K562 (cell line): ENCODE data around the gene MTERF4. TPM values are rescaled to one million over a fixed set of nuclear protein-coding genes. Genes with fewer than 3 reads are reported as not detected.

Experiments
- ATAC-seq: fragments of 200-7000 bp; cut with Tn5 transposase; 3 replicates; pipeline ENCODE4 v1.9.1; 2020; ENCODE audit warnings: moderate library complexity
- BruUV-seq: library from RNA; stranded (reverse); fragments of 400-500 nt; replicated peaks from 2 replicates; lab custom pipeline; 2021; lab: Mats Ljungman, UMichigan
- CTCF ChIA-PET: fragments of 300-600 bp; formaldehyde crosslinking; extraction: SDS; loops from one replicate; lab custom pipeline; 2021; ENCODE audit warnings: low intra/inter-chr PET ratio; lab: Yijun Ruan, JAX
- POLR2A ChIA-PET: fragments of 300-600, 350-650 bp; sonication (Branson Sonifier 250); formaldehyde crosslinking; extraction: SDS; loops from one replicate; lab custom pipeline; 2021; ENCODE audit warnings: antibody characterized with exemption, inconsistent platforms; lab: Yijun Ruan, JAX
- DNase-seq, 4 experiments: peaks; one replicate each; pipeline versions ENCODE4 v3.0.0 to v3.0.0-alpha.2; 2011 to 2018; ENCODE audit warnings: low spot score in 3 of 4, mixed read lengths in 3 of 4; ENCODE audit errors: extremely low read depth in 1 of 4
- FAIRE-seq: peaks from 2 replicates; lab custom pipeline; 2011; peaks lifted over from hg19 to GRCh38; lab: Jason Lieb, UNC
- H2AFZ ChIP-seq: 2 replicates; pipeline ENCODE4 v1.6.0; 2011; ENCODE audit warnings: low read depth, low read length, control low read depth, inconsistent platforms
- H3K27ac ChIP-seq: fragments of 200-600 bp; 3 replicates; pipeline ENCODE4 v1.8.0; 2011; ENCODE audit warnings: low read depth, mild to moderate bottlenecking, control low read depth, inconsistent platforms, low read length, moderate library complexity, mixed read lengths; ENCODE audit errors: extremely low read depth
- H3K27me3 ChIP-seq, 2 experiments: fragments of 300-600 bp in 1 of 2; 2 replicates in 1 of 2; 3 replicates in 1 of 2; pipeline versions ENCODE4 v1.6.0 to v1.8.0; 2011; ENCODE audit warnings: inconsistent platforms in 2 of 2, low read length in 2 of 2, mild to moderate bottlenecking in 1 of 2, mixed read lengths in 1 of 2, moderate library complexity in 1 of 2; ENCODE audit not compliant: control insufficient read depth in 2 of 2, insufficient read depth in 2 of 2
- H3K36me3 ChIP-seq: fragments of 300-600 bp; 3 replicates; pipeline ENCODE4 v1.8.0; 2011; ENCODE audit warnings: mild to moderate bottlenecking, low read length, inconsistent platforms; ENCODE audit not compliant: control insufficient read depth, insufficient read depth
- H3K4me1 ChIP-seq, 2 experiments: fragments of 200-600 bp in 1 of 2; replicated peaks in 1 of 2; 2 replicates in 1 of 2; 3 replicates in 1 of 2; pipeline versions ENCODE4 v1.5.1 to v1.8.0; 2011; ENCODE audit warnings: inconsistent platforms in 2 of 2, low read length in 2 of 2, mild to moderate bottlenecking in 1 of 2, mixed read lengths in 1 of 2, moderate library complexity in 1 of 2; ENCODE audit not compliant: control insufficient read depth in 2 of 2, insufficient read depth in 2 of 2
- H3K4me2 ChIP-seq: 2 replicates; pipeline ENCODE4 v1.6.1; 2011; ENCODE audit warnings: low read length, control low read depth, inconsistent platforms, mixed read lengths; ENCODE audit not compliant: insufficient read depth
- H3K4me3 ChIP-seq: fragments of 200-600 bp; sonication (generic), shearing (Covaris generic); 2 replicates; pipeline ENCODE4 v1.5.1; 2016; ENCODE audit warnings: control low read depth, inconsistent platforms
- H3K79me2 ChIP-seq: fragments of 200-600 bp; 3 replicates; pipeline ENCODE4 v1.8.0; 2011; ENCODE audit warnings: low read length, inconsistent platforms; ENCODE audit not compliant: control insufficient read depth, insufficient read depth
- H3K9ac ChIP-seq, 2 experiments: 2 replicates each; pipeline versions ENCODE4 v1.6.0 to v1.6.1; 2011; ENCODE audit warnings: low read depth in 2 of 2, low read length in 2 of 2, control low read depth in 1 of 2, inconsistent platforms in 1 of 2, mild to moderate bottlenecking in 1 of 2, mixed read lengths in 1 of 2; ENCODE audit not compliant: insufficient read depth in 1 of 2
- H3K9me1 ChIP-seq: one replicate; pipeline ENCODE4 v1.6.0; 2011; ENCODE audit warnings: inconsistent platforms, mild to moderate bottlenecking, low read length, moderate library complexity; ENCODE audit not compliant: control insufficient read depth, insufficient read depth
- H3K9me3 ChIP-seq: replicated peaks from 2 replicates; pipeline ENCODE4 v1.5.1; 2011; ENCODE audit warnings: low read depth, low read length, inconsistent platforms; ENCODE audit not compliant: control insufficient read depth, insufficient read depth
- H4K20me1 ChIP-seq: replicated peaks from 2 replicates; pipeline ENCODE4 v1.6.1; 2011; ENCODE audit warnings: low read length, inconsistent platforms, mixed read lengths; ENCODE audit not compliant: control insufficient read depth, insufficient read depth
- GABPA ChIP-seq: fragments of 200-800 bp; sonication (Bioruptor generic); conservative IDR thresholded peaks from 2 replicates; pipeline ENCODE4 v1.6.1; 2016; ENCODE audit warnings: low read depth, missing genetic modification characterization, missing compliant biosample characterization
- SFPQ ChIP-seq: fragments of 200-400 bp; formaldehyde crosslinking; IDR thresholded peaks from 2 replicates; pipeline ENCODE4 v1.6.1; 2017; ENCODE audit warnings: mild to moderate bottlenecking, low read depth, low read length, moderate library complexity
- TARDBP ChIP-seq: fragments of 450-650 bp; IDR thresholded peaks from 2 replicates; pipeline ENCODE4 v1.6.1; 2016
- TSC22D4 ChIP-seq: fragments of 450-650 bp; IDR thresholded peaks from 2 replicates; pipeline ENCODE4 v1.6.1; 2016; ENCODE audit warnings: missing genetic modification characterization, missing biosample characterization, control low read depth
- ZNF511 ChIP-seq: sonication (generic); formaldehyde crosslinking; IDR thresholded peaks from 2 replicates; pipeline ENCODE4 v1.8.0; 2022; ENCODE audit warnings: mild to moderate bottlenecking, missing genetic modification reagents
- WGBS: fragments of 100-300 bp; shearing (Covaris generic); methylation state at CpG from one replicate; pipeline ENCODE4 v1.1.6; 2016; ENCODE audit warnings: low coverage, mixed read lengths; ENCODE audit not compliant: insufficient coverage; ENCODE audit errors: missing lambda C conversion rate; 5-methylcytosine and 5-hydroxymethylcytosine counted together
- in situ Hi-C: fragments of 300-500 bp; cut with MboI; formaldehyde crosslinking; loops from 4 replicates; pipeline ENCODE4 v1.15.0; 2018; ENCODE audit warnings: inconsistent platforms, mixed read lengths
- intact Hi-C: fragments of 100-400 bp; cut with micrococcal nuclease; formaldehyde crosslinking; loops from 2 replicates; pipeline ENCODE4 v1.14.2; 2022
- polyA plus RNA-seq, 8 experiments: library from polyadenylated mRNA; depleted of rRNA in 4 of 8; stranded (reverse) in 5 of 8; unstranded in 3 of 8; fragments of >200 nt; fragmentation: Nextera tagmentation in 2 of 8; fragmentation: Illumina TruSeq in 1 of 8; extraction: Ambion mirVana in 2 of 8; extraction: Trizol in 1 of 8; gene quantifications; 2 replicates each; pipeline versions ENCODE4 v1.2.1 to v1.2.3, GENCODE V29; 2011 to 2014; ENCODE audit warnings: inconsistent platforms in 1 of 8, missing spikeins in 1 of 8
- total RNA-seq, 7 experiments: library from RNA; depleted of rRNA in 6 of 7; stranded (reverse); fragments of >200 nt in 6 of 7; fragmentation: Illumina TruSeq in 2 of 7; extraction: Trizol in 2 of 7; gene quantifications; 2 replicates each; pipeline versions ENCODE4 v1.2.1 to v1.2.3, GENCODE V29; 2011 to 2021; ENCODE audit warnings: low replicate concordance in 1 of 7
- TF ChIP-seq, protein P1 (sequence below): fragments of 450-650 bp; formaldehyde crosslinking; conservative IDR thresholded peaks from 2 replicates; pipeline ENCODE4 v1.4.0; 2022; ENCODE audit warnings: mild to moderate bottlenecking, missing genetic modification characterization
- TF ChIP-seq, protein P2 (sequence below), 2 experiments: fragments of 450-650 bp in 1 of 2; IDR thresholded peaks; 2 replicates each; pipeline ENCODE4 v1.6.1; 2011 to 2017; ENCODE audit warnings: low read depth in 2 of 2, antibody characterized with exemption in 1 of 2, borderline replicate concordance in 1 of 2, low read length in 1 of 2, mild to moderate bottlenecking in 1 of 2, mixed read lengths in 1 of 2; ENCODE audit not compliant: control insufficient read depth in 1 of 2

Gene MTERF4
- total and polyA plus RNA-seq, 9 of the 15 experiments (the other 6 are each of a cell fraction or from before 2014, with no cell fraction given), result 15.3 to 29.6 (median 21.2) TPM

- no peak overlapping the region for H3K4me2 ChIP-seq
- intact Hi-C loops (no loop called here), in situ Hi-C loops (no loop called here)
- H3K4me1 ChIP-seq, result 0 out of 5 replicates have a peak, but pooled peaks cover 0 to 6% of the 10 kb centered on the region in 2 experiments
- no peaks in the 10 kb centered on the region for H3K79me2 ChIP-seq
- no peaks in the 10 kb centered on the region for H4K20me1 ChIP-seq
- ChIA-PET CTCF (no interaction called here), POLR2A (interaction anchor here (0.6 to 1.2 kb wide), 2 partner anchors 11 to 43 kb away, joined by 3 to 4 read pairs; no protein-coding TSS in a partner anchor)
- H3K9ac ChIP-seq, result no peak overlapping the region
- DNase-seq (no peak), ATAC-seq (no peak), FAIRE-seq (no peak)
- no peak overlapping the region for H3K27ac ChIP-seq
- no peak overlapping the region for H3K4me3 ChIP-seq
- no peaks in the 10 kb centered on the region for H3K27me3 ChIP-seq
- H2AFZ ChIP-seq, result no peak overlapping the region
- BruUV-seq, result no TSS peak
- no peaks in the 10 kb centered on the region for H3K9me3 ChIP-seq
- TF ChIP-seq, protein P1, sequence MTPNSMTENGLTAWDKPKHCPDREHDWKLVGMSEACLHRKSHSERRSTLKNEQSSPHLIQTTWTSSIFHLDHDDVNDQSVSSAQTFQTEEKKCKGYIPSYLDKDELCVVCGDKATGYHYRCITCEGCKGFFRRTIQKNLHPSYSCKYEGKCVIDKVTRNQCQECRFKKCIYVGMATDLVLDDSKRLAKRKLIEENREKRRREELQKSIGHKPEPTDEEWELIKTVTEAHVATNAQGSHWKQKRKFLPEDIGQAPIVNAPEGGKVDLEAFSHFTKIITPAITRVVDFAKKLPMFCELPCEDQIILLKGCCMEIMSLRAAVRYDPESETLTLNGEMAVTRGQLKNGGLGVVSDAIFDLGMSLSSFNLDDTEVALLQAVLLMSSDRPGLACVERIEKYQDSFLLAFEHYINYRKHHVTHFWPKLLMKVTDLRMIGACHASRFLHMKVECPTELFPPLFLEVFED, result no peak
- TF ChIP-seq, protein P2, sequence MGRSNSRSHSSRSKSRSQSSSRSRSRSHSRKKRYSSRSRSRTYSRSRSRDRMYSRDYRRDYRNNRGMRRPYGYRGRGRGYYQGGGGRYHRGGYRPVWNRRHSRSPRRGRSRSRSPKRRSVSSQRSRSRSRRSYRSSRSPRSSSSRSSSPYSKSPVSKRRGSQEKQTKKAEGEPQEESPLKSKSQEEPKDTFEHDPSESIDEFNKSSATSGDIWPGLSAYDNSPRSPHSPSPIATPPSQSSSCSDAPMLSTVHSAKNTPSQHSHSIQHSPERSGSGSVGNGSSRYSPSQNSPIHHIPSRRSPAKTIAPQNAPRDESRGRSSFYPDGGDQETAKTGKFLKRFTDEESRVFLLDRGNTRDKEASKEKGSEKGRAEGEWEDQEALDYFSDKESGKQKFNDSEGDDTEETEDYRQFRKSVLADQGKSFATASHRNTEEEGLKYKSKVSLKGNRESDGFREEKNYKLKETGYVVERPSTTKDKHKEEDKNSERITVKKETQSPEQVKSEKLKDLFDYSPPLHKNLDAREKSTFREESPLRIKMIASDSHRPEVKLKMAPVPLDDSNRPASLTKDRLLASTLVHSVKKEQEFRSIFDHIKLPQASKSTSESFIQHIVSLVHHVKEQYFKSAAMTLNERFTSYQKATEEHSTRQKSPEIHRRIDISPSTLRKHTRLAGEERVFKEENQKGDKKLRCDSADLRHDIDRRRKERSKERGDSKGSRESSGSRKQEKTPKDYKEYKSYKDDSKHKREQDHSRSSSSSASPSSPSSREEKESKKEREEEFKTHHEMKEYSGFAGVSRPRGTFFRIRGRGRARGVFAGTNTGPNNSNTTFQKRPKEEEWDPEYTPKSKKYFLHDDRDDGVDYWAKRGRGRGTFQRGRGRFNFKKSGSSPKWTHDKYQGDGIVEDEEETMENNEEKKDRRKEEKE (IDR thresholded peaks at IDR 0.05; ENCODE audit: borderline replicate concordance in 1 of 2, control insufficient read depth in 1 of 2, low read depth in 2 of 2, low read length in 1 of 2), result no peak
- TF ChIP-seq SFPQ (no peak), TARDBP (no peak), ZNF511 (CRISPR knock-in tag) (no peak), GABPA (no peak), TSC22D4 (no peak)
- WGBS, result 80% methylated on average over 5 of the region's 8 CpGs
- no peaks in the 10 kb centered on the region for H3K9me1 ChIP-seq
- H3K36me3 ChIP-seq, result peaks cover 34% of the 10 kb centered on the region; the same call in 1 of the 3 replicates
These were observed 34.1 kb upstream of the MTERF4 start for GRCh38 chr2:241136191-241136590.
